IPS-NIHi11 (cell line): ENCODE data around the gene PHIP.

Experiments
- DNase-seq: peaks from one replicate; pipeline ENCODE4 v3.0.0; 2012; ENCODE audit warnings: mixed read lengths, low spot score

The PHIP gene

GRCh38 chr6:79009819-79010218 lies 68.2 kb downstream of the PHIP start:
- no peak for DNase-seq

GRCh38 chr6:79005497-79005896 lies 72.6 kb downstream of the PHIP start:
- no peak for DNase-seq

DNA sequence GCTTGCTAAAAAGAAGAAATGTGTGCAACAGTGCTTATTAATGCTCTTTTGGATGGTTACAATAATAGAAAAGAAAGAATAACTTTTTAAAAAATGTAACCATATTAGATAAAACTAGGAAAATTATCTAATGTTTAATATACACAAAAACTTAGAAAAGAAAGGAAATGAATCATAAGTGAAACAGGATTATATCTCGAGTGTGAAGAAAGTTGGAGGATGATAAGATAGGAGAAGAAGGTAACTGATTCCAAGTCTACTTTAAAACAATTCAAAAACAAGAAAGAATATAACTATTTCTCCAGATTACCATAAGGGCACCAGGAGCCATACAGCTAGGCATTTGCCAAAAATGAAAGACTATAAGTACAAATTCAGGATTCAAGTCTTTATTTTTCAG lies 73.0 kb downstream of the PHIP start:
- DNase-seq = no peak

- DNase-seq = no peak
Measured at GRCh38 chr6:79004239-79004638, 73.8 kb downstream of the PHIP start.

- no peak for DNase-seq
Measured at GRCh38 chr6:79001415-79001814, 76.6 kb downstream of the PHIP start.

GRCh38 chr6:78999737-79000136 lies 78.3 kb downstream of the PHIP start:
- no peak for DNase-seq

- DNase-seq = no peak
Measured at GRCh38 chr6:78995946-78996345, 82.1 kb downstream of the PHIP start.

DNA sequence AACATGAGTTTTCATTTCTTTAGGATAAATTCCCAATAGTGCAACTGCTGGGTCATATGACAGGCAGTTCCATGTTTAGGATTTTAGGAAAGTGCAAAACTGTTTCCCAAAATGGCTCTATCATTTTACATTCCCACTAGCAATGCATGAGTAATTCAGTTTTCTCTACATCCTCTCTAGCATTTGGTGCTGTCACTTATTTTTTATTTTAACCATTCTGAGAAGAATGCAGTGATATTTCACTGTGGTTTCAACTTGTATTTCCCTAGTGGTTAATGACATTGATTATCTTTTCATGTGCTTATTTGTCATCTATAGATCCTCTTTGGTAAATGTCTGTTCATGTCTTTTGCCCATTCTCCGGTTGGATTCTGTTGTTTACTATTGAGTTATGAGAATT lies 82.7 kb downstream of the PHIP start:
- no peak for DNase-seq

DNA sequence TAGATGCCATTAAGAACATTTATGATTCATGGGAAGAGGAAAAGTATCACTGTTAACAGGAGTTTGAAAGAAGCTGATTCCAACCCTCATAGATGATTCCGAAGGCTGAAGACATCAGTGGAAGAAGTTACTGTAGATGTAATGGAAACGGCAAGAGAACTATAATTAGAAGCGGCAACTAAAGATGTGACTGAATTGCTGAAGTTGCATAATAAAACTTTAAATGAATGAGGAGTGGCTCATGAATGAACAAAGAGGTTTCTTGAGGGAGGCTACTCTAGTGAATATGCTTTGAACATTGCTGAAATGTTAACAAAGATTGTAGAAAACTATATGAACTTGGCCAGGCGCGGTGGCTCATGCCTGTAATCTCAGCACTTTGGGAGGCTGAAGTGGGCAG lies 84.1 kb downstream of the PHIP start:
- no peak for DNase-seq

GRCh38 chr6:78989191-78989590 lies 88.9 kb downstream of the PHIP start:
- no peak for DNase-seq

- DNase-seq = no peak
Measured at GRCh38 chr6:78986161-78986560, 91.9 kb downstream of the PHIP start.

- no peak for DNase-seq
Measured at GRCh38 chr6:78984225-78984950, 93.7 kb downstream of the PHIP start.

- DNase-seq = no peak
Measured at GRCh38 chr6:78967191-78967590, 110.9 kb downstream of the PHIP start.

DNA sequence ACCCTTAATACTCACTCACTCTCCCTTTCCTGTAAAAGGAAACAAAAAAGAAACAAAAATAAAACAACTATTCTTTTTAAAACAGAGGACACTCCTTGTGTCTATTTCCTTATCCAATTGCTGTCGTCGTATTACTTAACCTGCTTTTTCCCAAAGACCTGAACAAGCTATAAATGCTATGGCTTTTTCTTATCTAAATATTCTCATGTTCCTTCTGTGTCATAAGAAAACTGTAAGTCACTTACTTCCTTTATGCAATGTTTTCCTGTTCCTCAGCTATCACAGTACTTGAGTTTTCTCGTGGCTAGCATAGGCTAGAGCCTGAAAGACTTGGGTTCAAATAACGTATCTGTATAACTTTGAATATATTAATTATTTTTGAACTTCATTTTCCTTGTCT lies 111.5 kb downstream of the PHIP start:
- no peak for DNase-seq

DNA sequence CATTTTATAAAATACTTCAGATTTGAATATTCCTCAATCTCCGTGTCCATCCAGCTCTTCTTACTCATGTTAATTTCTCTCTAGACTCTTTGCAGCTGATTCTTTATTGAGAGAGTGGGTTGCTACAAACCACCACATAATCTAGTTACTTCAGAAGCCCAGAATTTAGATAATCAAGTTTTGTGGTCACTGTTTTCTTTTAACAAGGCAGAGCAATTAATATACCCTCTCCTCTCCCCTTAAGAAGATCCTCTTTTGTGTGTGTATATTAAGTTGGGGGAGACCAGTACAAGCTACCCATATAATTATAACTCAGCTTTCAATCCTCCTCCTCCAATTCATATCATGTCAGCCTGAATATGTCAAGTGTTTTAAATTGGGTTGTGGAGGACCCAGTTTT lies 115.6 kb downstream of the PHIP start:
- no peak for DNase-seq

DNA sequence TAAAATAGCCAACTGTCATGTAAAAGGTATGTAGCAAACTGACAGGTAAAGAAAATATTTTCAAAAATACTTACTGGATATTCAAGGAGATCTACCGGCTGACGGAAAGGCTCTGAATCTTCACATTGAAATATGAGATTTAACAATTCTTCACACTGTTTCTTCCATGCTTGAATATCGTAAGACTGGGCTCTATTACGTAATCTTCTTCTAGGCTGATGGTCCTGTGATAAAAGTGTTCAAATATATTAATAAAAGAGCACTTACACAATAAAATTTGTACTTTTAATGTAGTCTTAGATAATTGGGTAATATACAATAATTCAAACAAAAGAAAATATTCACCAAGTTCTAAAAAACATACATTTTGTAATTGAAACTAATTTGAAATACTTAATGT lies 123.3 kb downstream of the PHIP start:
- no peak for DNase-seq

DNA sequence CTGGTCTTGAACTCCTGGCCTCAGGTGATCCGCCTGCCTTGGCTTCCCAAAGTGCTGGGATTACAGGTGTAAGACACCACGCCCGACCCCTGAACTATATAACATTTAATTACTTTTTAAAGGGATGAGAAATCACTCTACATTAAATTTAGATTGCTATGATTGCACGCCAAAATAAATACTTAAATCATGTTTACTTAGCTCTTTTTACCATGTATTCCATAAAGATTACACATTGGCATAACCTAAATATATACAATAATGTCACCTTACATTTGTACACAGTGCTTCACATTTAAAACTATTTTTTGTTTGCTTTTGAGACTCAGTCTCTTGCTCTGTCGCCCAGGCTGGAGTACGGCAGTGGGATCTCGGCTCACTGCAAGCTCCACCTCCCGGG lies 124.3 kb downstream of the PHIP start:
- no peak for DNase-seq

DNA sequence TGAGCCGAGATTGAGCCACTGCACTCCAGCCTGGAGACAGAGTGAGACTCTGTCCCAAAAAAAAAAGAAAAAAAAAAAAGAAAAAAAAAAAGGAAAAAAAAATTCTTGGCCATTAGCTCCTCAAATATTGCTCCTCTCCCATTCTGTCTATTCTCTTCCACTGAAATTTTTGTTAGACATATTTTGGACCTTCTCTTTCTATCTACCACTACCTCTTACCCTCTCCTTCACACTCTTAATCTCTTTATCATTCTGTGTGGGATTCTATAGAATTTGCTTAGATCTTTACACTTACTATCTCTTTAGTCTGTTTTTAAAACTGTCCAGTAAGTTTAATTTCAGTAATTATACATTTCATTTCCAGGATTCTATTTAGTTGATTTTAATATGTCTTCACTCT lies 125.7 kb downstream of the PHIP start:
- DNase-seq = no peak

DNA sequence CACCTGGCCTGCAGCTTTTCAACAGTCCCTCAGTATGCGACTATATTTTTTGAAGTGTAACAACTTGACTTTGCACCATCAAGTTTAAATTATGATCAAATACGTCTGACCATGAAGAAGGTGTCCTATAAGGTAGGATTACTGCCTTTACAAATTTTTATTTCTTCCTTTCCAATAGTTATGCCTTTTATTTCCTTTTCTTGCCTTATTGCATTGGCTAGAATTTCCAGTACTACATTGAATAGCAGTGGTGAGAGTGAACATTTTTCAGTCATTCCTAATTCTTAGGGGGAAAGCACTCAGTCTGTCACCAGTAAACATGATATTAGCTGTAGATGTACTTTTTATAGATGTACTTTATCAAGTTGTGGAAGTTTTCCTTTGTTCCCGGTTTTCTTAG lies 129.3 kb downstream of the PHIP start:
- DNase-seq = no peak

DNA sequence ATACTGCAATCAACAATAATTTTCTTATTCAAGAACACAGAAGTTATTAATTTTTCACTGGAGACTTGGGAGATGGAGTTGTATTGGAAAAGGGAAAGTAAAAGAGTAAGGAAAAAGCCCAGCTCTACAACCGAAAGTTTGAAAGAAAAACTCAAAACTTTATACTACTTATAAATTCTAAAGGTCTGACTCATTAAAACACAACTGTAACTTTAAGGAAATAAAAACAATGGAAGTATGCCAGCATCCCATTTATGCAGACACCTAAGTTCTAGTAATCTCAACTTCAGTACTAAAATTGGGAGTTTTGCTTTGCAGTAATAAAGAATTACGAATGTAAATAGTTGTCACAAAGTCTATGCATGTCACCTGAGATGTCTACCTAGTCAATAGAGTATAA lies 130.1 kb downstream of the PHIP start:
- DNase-seq = no peak

DNA sequence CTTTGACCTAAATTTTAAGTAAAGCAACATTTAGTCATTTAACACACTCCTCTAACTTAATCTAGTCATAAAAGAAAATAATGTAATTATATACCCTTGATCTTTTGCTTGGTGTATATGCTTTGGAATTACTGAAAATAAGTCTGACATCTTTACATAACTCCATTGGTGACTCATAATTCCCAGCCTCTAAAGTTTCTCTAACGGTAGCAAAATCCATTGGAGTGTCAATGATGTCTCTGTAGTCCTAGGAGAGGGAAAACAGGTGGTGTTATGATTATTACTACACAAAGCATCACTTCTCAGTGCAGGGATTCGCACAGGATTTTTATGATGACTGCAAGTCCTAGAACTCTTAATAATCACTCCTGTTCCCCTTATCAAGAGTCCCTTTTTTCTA lies 130.5 kb downstream of the PHIP start:
- no peak for DNase-seq

- DNase-seq = no peak
Measured at GRCh38 chr6:78942446-78942845, 135.6 kb downstream of the PHIP start.

DNA sequence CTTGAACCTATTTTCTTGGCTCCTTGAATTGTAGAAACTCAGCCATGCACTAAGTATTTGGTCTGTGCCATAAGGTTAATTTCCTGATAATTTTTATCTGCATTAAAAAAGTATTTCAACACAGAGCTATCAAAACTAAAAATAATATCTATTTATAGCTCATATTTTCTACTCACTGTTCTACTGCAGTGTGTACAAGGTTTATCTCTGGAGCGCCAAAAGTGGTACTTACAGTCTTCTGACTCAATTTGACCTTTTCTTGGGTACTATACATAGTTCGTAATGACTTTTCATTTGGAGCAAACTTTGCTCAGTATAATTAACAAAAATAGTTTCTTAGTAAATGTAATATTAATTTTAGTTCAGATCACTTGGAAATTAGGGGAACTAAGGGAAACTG lies 141.5 kb downstream of the PHIP start:
- DNase-seq = no peak

DNA sequence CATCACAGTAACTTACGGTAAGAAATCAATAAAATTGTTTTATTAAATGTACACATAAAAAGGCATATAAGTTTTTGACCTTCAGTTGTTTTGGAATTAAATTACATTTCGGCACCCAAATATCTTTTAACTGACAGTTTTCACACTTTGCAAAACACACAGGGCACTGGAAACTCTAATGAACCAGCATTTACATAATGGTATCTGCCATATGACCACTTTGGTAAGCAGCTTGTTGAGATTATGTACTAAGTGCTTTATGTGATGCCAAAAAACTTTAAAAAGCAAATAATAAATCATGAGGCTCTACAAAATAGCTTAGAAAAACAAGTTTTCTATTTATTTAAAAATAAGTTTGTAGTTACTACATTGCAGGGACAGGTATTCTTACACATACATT lies 142.5 kb downstream of the PHIP start:
- no peak for DNase-seq

GRCh38 chr6:78925317-78925716 lies 152.7 kb downstream of the PHIP start:
- DNase-seq = no peak
